ENCODE data around the gene CFAP43. TPM values are rescaled to one million over a fixed set of nuclear protein-coding genes. Genes with fewer than 3 reads are reported as not detected.

CFAP43 gene
- total RNA-seq, 1 donor from 2014 or later, result 0.63 TPM

- H3K27me3 Mint-ChIP-seq (ENCODE audit: low read depth), result peaks cover 18% of the 10 kb centered on the region
- no peak overlapping the region for H3K4me3 Mint-ChIP-seq
- H3K27ac Mint-ChIP-seq (ENCODE audit: unreplicated experiment), result no peak overlapping the region
- no peak for DNase-seq (ENCODE audit: low read depth, low spot score)
- H3K4me1 Mint-ChIP-seq, result no peaks in the 10 kb centered on the region
- TF ChIP-seq CTCF (conservative IDR thresholded peaks at IDR 0.05), result no peak
- H3K9me3 Mint-ChIP-seq, result no peaks in the 10 kb centered on the region
- H3K36me3 Mint-ChIP-seq (ENCODE audit: low read depth), result no peaks in the 10 kb centered on the region
Measured at GRCh38 chr10:104216631-104217030, 15.5 kb downstream of the CFAP43 start.

GRCh38 chr10:104209575-104210198, 22.5 kb downstream of the CFAP43 start:
- DNase-seq (ENCODE audit: low read depth, low spot score), result peak; percentile 36
- Mint-ChIP-seq H3K27ac (ENCODE audit: unreplicated experiment) (no peak overlapping the region), H3K27me3 (ENCODE audit: low read depth) (peaks cover 6% of the 10 kb centered on the region), H3K9me3 (no peaks in the 10 kb centered on the region), H3K4me3 (no peak overlapping the region), H3K4me1 (no peaks in the 10 kb centered on the region), H3K36me3 (ENCODE audit: low read depth) (no peaks in the 10 kb centered on the region)
- TF ChIP-seq CTCF (conservative IDR thresholded peaks at IDR 0.05), result peak; percentile 76

GRCh38 chr10:104208730-104209129, 23.4 kb downstream of the CFAP43 start:
- H3K27me3 Mint-ChIP-seq (ENCODE audit: low read depth), result peaks cover 6% of the 10 kb centered on the region
- no peaks in the 10 kb centered on the region for H3K9me3 Mint-ChIP-seq

GRCh38 chr10:104202231-104202630, 29.9 kb downstream of the CFAP43 start:
- H3K27me3 Mint-ChIP-seq (ENCODE audit: low read depth), result no peaks in the 10 kb centered on the region
- H3K4me3 Mint-ChIP-seq, result no peak overlapping the region
- no peaks in the 10 kb centered on the region for H3K4me1 Mint-ChIP-seq
- TF ChIP-seq CTCF (conservative IDR thresholded peaks at IDR 0.05), result no peak
- no peaks in the 10 kb centered on the region for H3K36me3 Mint-ChIP-seq (ENCODE audit: low read depth)
- no peaks in the 10 kb centered on the region for H3K9me3 Mint-ChIP-seq
- no peak for DNase-seq (ENCODE audit: low read depth, low spot score)
- H3K27ac Mint-ChIP-seq (ENCODE audit: unreplicated experiment), result no peak overlapping the region

More at GRCh38 chr10:104208730-104209129, 23.4 kb downstream of the CFAP43 start:
- Mint-ChIP-seq H3K4me1 (no peaks in the 10 kb centered on the region), H3K4me3 (no peak overlapping the region), H3K36me3 (ENCODE audit: low read depth) (no peaks in the 10 kb centered on the region), H3K27ac (ENCODE audit: unreplicated experiment) (no peak overlapping the region)
- TF ChIP-seq CTCF (conservative IDR thresholded peaks at IDR 0.05), result no peak
- no peak for DNase-seq (ENCODE audit: low read depth, low spot score)

GRCh38 chr10:104201636-104202035, 30.5 kb downstream of the CFAP43 start:
- no peaks in the 10 kb centered on the region for H3K9me3 Mint-ChIP-seq
- no peaks in the 10 kb centered on the region for H3K27me3 Mint-ChIP-seq (ENCODE audit: low read depth)
- no peaks in the 10 kb centered on the region for H3K36me3 Mint-ChIP-seq (ENCODE audit: low read depth)
- no peak for DNase-seq (ENCODE audit: low read depth, low spot score)
- TF ChIP-seq CTCF (conservative IDR thresholded peaks at IDR 0.05), result no peak
- no peaks in the 10 kb centered on the region for H3K4me1 Mint-ChIP-seq
- H3K4me3 Mint-ChIP-seq, result no peak overlapping the region
- no peak overlapping the region for H3K27ac Mint-ChIP-seq (ENCODE audit: unreplicated experiment)
